ENCODE data around the gene FBXL20. TPM values are rescaled to one million over a fixed set of nuclear protein-coding genes. Genes with fewer than 3 reads are reported as not detected.
"Not testable (repeated sequence)": the region's sequence is repeated elsewhere in the genome, so short reads cannot be mapped to it uniquely, and the experiment has no call there.

Gene FBXL20
- total RNA-seq, 4 donors from 2014 or later = 13.8 to 49.4 (median 23.1) TPM

GRCh38 chr17:39340731-39341130, 60.7 kb downstream of the FBXL20 start:
- DNase-seq = no peak
- Histone ChIP-seq H3K27me3 (no peaks in the 10 kb centered on the region), H3K36me3 (no peaks in the 10 kb centered on the region), H3K4me1 (no peaks in the 10 kb centered on the region), H3K27ac (no peak overlapping the region), H3K9me3 (no peaks in the 10 kb centered on the region), H3K4me3 (no peak overlapping the region)
- TF ChIP-seq POLR2AphosphoS5 (IDR thresholded peaks at IDR 0.05) (no peak), EP300 (IDR thresholded peaks at IDR 0.05; ENCODE audit: low read depth) (no peak), POLR2A (IDR thresholded peaks at IDR 0.05) (no peak)
- TF ChIP-seq, protein P1, sequence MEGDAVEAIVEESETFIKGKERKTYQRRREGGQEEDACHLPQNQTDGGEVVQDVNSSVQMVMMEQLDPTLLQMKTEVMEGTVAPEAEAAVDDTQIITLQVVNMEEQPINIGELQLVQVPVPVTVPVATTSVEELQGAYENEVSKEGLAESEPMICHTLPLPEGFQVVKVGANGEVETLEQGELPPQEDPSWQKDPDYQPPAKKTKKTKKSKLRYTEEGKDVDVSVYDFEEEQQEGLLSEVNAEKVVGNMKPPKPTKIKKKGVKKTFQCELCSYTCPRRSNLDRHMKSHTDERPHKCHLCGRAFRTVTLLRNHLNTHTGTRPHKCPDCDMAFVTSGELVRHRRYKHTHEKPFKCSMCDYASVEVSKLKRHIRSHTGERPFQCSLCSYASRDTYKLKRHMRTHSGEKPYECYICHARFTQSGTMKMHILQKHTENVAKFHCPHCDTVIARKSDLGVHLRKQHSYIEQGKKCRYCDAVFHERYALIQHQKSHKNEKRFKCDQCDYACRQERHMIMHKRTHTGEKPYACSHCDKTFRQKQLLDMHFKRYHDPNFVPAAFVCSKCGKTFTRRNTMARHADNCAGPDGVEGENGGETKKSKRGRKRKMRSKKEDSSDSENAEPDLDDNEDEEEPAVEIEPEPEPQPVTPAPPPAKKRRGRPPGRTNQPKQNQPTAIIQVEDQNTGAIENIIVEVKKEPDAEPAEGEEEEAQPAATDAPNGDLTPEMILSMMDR (IDR thresholded peaks at IDR 0.05) = no peak
- in situ Hi-C loops (cut with MboI; ENCODE audit: low pct_ligation_motif_present in 1 of 4, low pct_unique_long_range_greater_than_20kb in 1 of 4, low sequenced_read_pairs in 3 of 4) (no loop called here), intact Hi-C loops (cut with DNase I; ENCODE audit: low total_unique reads) (no loop called here)

- no peak for TF ChIP-seq EP300 (IDR thresholded peaks at IDR 0.05; ENCODE audit: low read depth)
- no peak for TF ChIP-seq POLR2A (IDR thresholded peaks at IDR 0.05)
- TF ChIP-seq, protein P1 (IDR thresholded peaks at IDR 0.05) = no peak
- no peak for TF ChIP-seq POLR2AphosphoS5 (IDR thresholded peaks at IDR 0.05)
- Histone ChIP-seq H3K36me3 (no peaks in the 10 kb centered on the region), H3K4me3 (no peak overlapping the region), H3K4me1 (peaks cover 0 to 7% (median 2%) of the 10 kb centered on the region in 4 donors), H3K27me3 (no peaks in the 10 kb centered on the region), H3K9me3 (no peaks in the 10 kb centered on the region), H3K27ac (no peak overlapping the region)
- DNase-seq = no peak
- intact Hi-C loops (cut with DNase I; ENCODE audit: low total_unique reads) (no loop called here), in situ Hi-C loops (cut with MboI; ENCODE audit: low pct_ligation_motif_present in 1 of 4, low pct_unique_long_range_greater_than_20kb in 1 of 4, low sequenced_read_pairs in 3 of 4) (no loop called here)
- 80% methylated on average over 2 of the region's 2 CpGs; no CpG with 5 or more reads in 1 of the 2 donors for WGBS, 2 donors (ENCODE audit: low coverage in 1 of 2)
Observed at GRCh38 chr17:39339272-39339671, 62.2 kb downstream of the FBXL20 start.

GRCh38 chr17:39337649-39338048, 63.8 kb downstream of the FBXL20 start:
- H3K4me1 ChIP-seq; intact Hi-C loops (cut with DNase I; ENCODE audit: low total_unique reads); H3K9me3 ChIP-seq; H3K27ac ChIP-seq; H3K4me3 ChIP-seq; DNase-seq; in situ Hi-C loops (cut with MboI; ENCODE audit: low pct_ligation_motif_present in 1 of 4, low pct_unique_long_range_greater_than_20kb in 1 of 4, low sequenced_read_pairs in 3 of 4); H3K27me3 ChIP-seq; H3K36me3 ChIP-seq: not testable (repeated sequence)
- 94% methylated on average over 9 of the region's 26 CpGs; no CpG with 5 or more reads in 1 of the 2 donors for WGBS, 2 donors (ENCODE audit: low coverage in 1 of 2)

GRCh38 chr17:39335704-39336223, 65.7 kb downstream of the FBXL20 start:
- Histone ChIP-seq H3K27me3 (no peaks in the 10 kb centered on the region), H3K9me3 (no peaks in the 10 kb centered on the region), H3K4me1 (peaks cover 0 to 7% (median 2%) of the 10 kb centered on the region in 4 donors), H3K36me3 (no peaks in the 10 kb centered on the region), H3K4me3 (no peak overlapping the region), H3K27ac (no peak overlapping the region)
- intact Hi-C loops (cut with DNase I; ENCODE audit: low total_unique reads) (no loop called here), in situ Hi-C loops (cut with MboI; ENCODE audit: low pct_ligation_motif_present in 1 of 4, low pct_unique_long_range_greater_than_20kb in 1 of 4, low sequenced_read_pairs in 3 of 4) (no loop called here)
- WGBS, 2 donors (ENCODE audit: low coverage in 1 of 2) = 77 to 100% methylated on average over 1 to 4 of the region's 4 CpGs
- TF ChIP-seq, protein P1 (IDR thresholded peaks at IDR 0.05) = no peak
- TF ChIP-seq POLR2AphosphoS5 (IDR thresholded peaks at IDR 0.05) (no peak), POLR2A (IDR thresholded peaks at IDR 0.05) (no peak), EP300 (IDR thresholded peaks at IDR 0.05; ENCODE audit: low read depth) (no peak)
- DNase-seq = no peak

DNA sequence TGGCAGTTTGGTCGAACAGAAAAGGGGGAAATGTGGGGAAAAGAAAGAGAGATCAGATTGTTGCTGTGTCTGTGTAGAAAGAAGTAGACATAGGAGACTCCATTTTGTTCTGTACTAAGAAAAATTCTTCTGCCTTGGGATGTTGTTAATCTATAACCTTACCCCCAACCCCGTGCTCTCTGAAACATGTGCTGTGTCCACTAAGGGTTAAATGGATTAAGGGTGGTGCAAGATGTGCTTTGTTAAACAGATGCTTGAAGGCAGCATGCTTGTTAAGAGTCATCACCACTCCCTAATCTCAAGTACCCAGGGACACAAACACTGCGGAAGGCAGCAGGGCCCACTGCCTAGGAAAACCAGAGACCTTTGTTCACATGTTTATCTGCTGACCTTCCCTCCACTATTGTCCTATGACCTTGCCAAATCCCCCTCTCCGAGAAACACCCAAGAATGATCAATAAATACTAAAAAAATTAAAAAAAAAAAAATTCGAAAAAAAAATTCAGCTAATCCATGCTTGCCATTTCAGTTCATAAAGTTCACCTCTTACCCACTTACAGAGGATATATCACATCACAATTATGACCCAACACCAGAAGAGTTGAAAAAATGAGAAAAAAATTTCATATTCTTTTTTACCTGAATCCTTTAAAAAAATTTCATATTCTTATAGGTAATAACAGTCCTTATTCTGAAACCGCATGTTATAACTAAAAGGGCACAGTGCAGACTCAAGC, 67.2 kb downstream of the FBXL20 start:
- 79 to 84% methylated on average over 4 to 6 of the region's 6 CpGs for WGBS, 2 donors (ENCODE audit: low coverage in 1 of 2)

More for the DNA sequence above, 67.2 kb downstream of the FBXL20 start:
- H3K27me3 ChIP-seq; H3K4me3 ChIP-seq; in situ Hi-C loops (cut with MboI; ENCODE audit: low pct_ligation_motif_present in 1 of 4, low pct_unique_long_range_greater_than_20kb in 1 of 4, low sequenced_read_pairs in 3 of 4); H3K9me3 ChIP-seq; DNase-seq; H3K27ac ChIP-seq; H3K4me1 ChIP-seq; intact Hi-C loops (cut with DNase I; ENCODE audit: low total_unique reads); H3K36me3 ChIP-seq: not testable (repeated sequence)
